HL-60 (cell line): ENCODE data around the gene ZFR.
"Not testable (repeated sequence)": the region's sequence is repeated elsewhere in the genome, so short reads cannot be mapped to it uniquely, and the experiment has no call there.

Source experiments
- DNase-seq, 2 experiments: peaks; one replicate each; pipeline ENCODE4 v3.0.0-alpha.2; 2010 to 2020; ENCODE audit warnings: low read depth in 1 of 2, low spot score in 1 of 2
- H3K27ac ChIP-seq: fragments of 250-450 bp; sonication (Bioruptor Pico); replicated peaks from 2 replicates; pipeline ENCODE4 v1.5.1; 2020; ENCODE audit warnings: mild to moderate bottlenecking, moderate library complexity
- H3K27me3 ChIP-seq: fragments of 250-450 bp; sonication (Bioruptor Pico); 2 replicates; pipeline ENCODE4 v1.5.1; 2021; ENCODE audit warnings: mild to moderate bottlenecking, moderate library complexity; ENCODE audit not compliant: insufficient read depth, poor library complexity, severe bottlenecking
- H3K4me3 ChIP-seq: replicated peaks from 2 replicates; pipeline ENCODE4 v1.5.1; 2011; ENCODE audit warnings: mild to moderate bottlenecking, control low read depth, low read length; ENCODE audit not compliant: insufficient read depth
- CTCF ChIP-seq: IDR thresholded peaks from one replicate; pipeline ENCODE4 v1.5.1; 2011; ENCODE audit warnings: low read length, control low read depth, inconsistent platforms; ENCODE audit not compliant: insufficient read depth
- GABPA ChIP-seq: IDR thresholded peaks from 2 replicates; pipeline ENCODE4 v1.6.1; 2012; ENCODE audit warnings: low read depth
- POLR2AphosphoS5 ChIP-seq: IDR thresholded peaks from 2 replicates; pipeline ENCODE4 v1.6.1; 2012; ENCODE audit warnings: low read depth
- REST ChIP-seq: IDR thresholded peaks from 2 replicates; pipeline ENCODE4 v1.6.1; 2012; ENCODE audit warnings: low read depth; ENCODE audit not compliant: insufficient replicate concordance
- SPI1 ChIP-seq: IDR thresholded peaks from 2 replicates; pipeline ENCODE4 v1.6.1; 2012; ENCODE audit warnings: low read depth, mild to moderate bottlenecking, borderline replicate concordance

The ZFR gene

GRCh38 chr5:32405507-32405906 lies 39.0 kb downstream of the ZFR start:
- Histone ChIP-seq H3K4me3 (no peak overlapping the region), H3K27me3 (no peaks in the 10 kb centered on the region), H3K27ac (no peak overlapping the region)
- no peak for DNase-seq
- no peak for TF ChIP-seq CTCF
- TF ChIP-seq POLR2AphosphoS5: no peak
- no peak for TF ChIP-seq REST
- TF ChIP-seq GABPA: no peak
- TF ChIP-seq SPI1: no peak

GRCh38 chr5:32403760-32404159 lies 40.8 kb downstream of the ZFR start:
- no peak for TF ChIP-seq POLR2AphosphoS5
- no peak for TF ChIP-seq CTCF
- TF ChIP-seq REST: no peak
- no peak for TF ChIP-seq SPI1
- no peak for TF ChIP-seq GABPA
- no peaks in the 10 kb centered on the region for H3K27me3 ChIP-seq
- H3K4me3 ChIP-seq: no peak overlapping the region
- no peak for DNase-seq
- H3K27ac ChIP-seq: no peak overlapping the region

- Histone ChIP-seq H3K4me3 (no peak overlapping the region), H3K27ac (no peak overlapping the region), H3K27me3 (no peaks in the 10 kb centered on the region)
- DNase-seq: no peak
- no peak for TF ChIP-seq GABPA
- TF ChIP-seq POLR2AphosphoS5: no peak
- no peak for TF ChIP-seq CTCF
- TF ChIP-seq SPI1: no peak
Measured at GRCh38 chr5:32400401-32400800, 44.1 kb downstream of the ZFR start.

- not testable (repeated sequence) for H3K4me3 ChIP-seq, DNase-seq, H3K27ac ChIP-seq, H3K27me3 ChIP-seq
Measured at GRCh38 chr5:32398754-32399153, 45.8 kb downstream of the ZFR start.
